Muscle of arm (tissue), 12 donors: ENCODE results near the gene BABAM2. TPM values are rescaled to one million over a fixed set of nuclear protein-coding genes. Genes with fewer than 3 reads are reported as not detected.

ENCODE experiments used
- DNase-seq: peaks from one replicate; pipeline ENCODE4 v3.0.0-alpha.2; 2013
- polyA plus RNA-seq, 12 donors: library from polyadenylated mRNA; unstranded; fragments of 120-200 nt; gene quantifications; one replicate each; pipeline ENCODE4 v1.2.1, GENCODE V29; 2013; ENCODE audit not compliant: insufficient read length in 12 of 12

The BABAM2 gene
- polyA plus RNA-seq, 12 donors: 23.2 to 30.5 (median 24.7) TPM; not detected in 1

DNA sequence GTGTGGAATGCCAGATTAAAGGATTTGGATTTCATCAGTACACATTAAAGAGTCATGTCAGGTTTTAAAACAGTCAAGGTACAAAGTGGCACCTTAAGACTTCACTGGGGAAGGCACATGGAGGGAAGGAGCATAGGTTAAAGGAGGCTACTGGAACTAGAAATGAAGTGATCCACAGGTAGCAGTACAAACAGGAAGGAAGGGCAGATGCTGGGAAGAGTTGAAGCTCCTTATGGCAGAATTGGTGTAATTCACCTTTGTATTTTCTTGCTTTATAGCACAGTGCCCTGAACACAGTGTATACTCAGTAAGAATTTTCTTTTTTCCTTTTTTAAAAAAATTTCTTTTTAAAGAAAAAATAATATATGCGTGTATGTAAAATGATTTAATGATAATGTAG is 177.1 kb downstream of the BABAM2 start:
- no peak for DNase-seq

DNA sequence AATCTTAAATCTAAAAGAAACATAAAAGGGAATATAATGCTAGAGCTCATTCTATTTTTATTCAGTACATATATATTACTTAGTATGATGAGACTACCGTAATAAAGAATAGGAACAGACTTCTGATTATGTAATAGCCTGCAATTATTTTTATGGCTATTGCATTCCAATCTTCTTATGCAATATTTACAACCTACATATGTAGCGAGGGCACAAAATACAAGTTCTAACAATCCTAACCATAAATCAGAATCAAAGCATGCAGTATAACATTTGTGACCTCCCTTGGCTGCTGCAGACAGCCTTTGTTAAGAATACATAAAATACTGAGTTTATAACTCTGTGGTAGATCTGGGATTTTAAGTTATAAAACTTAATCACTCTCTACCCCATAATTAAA is 177.6 kb downstream of the BABAM2 start:
- no peak for DNase-seq

- no peak for DNase-seq
Observed at GRCh38 chr2:28068527-28068926, 178.0 kb downstream of the BABAM2 start.

- DNase-seq: no peak
Observed at GRCh38 chr2:28071221-28071620, 180.7 kb downstream of the BABAM2 start.

DNA sequence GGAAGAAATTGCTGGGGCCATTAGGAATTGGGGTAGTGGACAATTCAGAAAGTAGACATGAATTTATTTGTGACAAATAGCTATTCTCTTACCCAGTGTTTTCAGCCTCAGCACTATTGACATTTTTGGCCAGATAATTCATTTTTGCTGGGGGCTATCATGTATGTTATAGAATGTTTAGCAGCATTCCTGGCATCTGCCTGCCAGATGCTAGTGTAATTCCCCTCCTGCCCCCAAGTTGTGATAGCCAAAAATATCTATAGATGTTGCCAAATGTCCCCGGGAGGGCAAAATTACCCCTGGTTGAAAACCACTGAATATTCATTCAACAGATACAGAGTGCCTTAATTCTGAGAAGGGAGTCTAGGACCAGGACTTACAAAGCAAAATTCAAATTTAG is 183.6 kb downstream of the BABAM2 start:
- no peak for DNase-seq

GRCh38 chr2:28080911-28081310 is 190.4 kb downstream of the BABAM2 start:
- DNase-seq: no peak

DNA sequence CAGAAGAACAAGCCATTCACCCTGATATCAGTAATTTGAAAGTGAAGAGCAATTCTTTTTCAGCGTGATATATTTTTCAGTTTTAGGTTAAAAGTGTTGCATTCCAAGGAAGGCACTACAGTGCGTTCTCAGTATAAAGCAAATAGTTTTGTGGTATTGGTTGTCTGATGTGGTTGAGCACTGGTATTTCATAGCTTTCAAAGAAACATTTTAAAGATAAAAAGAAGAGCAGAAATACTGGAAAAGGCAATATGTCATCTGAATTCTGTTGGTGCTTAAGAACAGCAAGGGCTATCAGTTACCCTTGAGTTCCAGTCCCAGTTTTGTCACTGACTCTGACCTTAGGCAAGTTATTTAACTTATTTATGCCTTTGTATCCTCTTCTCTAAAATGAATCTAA is 191.6 kb downstream of the BABAM2 start:
- DNase-seq: no peak

- no peak for DNase-seq
Observed at GRCh38 chr2:28083476-28083875, 192.9 kb downstream of the BABAM2 start.

DNA sequence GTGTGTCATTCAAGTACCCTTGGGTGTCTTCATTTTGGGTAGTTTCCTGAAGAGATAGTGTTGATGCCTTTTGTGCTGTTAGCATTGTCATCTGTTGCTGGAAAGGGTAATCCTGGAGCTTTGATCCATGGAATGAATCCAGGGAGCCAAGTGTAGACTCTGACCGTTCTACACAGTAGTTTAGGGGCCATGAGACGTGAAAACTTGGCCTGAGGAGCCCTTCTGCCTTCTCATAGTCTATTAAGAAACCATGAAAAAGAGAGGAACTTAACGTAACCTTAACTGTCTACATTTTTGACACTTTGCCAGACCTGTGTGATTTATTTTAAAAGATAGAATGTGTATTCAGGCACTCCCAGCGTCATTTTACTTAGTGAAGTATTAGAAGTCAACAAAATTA is 194.0 kb downstream of the BABAM2 start:
- no peak for DNase-seq

GRCh38 chr2:28085201-28085600 is 194.7 kb downstream of the BABAM2 start:
- no peak for DNase-seq

DNA sequence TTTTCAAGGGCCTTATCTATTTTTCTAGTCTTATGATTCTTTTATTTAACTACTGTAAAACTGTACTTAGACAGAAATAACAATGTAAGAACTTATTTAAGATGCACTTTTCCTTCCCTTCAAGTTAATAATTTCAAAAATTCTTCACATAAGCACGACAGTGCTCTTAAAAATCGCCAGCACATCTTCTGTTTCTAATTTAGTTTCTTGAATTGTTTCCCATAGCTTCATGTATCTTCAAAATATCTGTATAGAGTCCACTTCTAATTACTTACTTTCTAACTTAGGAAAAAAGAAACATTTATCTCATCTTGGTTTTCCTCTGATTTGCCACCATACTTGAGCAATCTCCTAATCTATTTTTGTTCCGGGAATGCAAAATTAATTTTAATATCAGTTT is 196.1 kb downstream of the BABAM2 start:
- DNase-seq: no peak

DNA sequence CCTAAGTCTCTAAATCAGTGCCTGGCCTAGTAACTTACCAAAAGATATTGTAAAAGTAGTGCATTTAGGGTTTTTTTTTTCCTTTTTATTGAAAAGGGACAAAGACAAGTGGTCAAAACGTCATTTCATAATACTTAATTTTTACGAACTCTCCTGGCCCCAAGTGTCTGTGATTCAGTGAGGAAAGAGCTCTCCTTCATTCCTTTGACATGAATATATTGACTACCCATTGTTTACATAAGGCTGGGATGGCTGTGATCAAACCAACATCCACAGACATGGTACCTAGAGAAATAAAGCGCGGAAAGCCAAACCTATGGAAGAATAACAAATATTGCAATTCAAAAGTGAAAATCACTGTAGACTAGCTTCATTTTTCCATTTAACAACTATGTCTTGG is 198.4 kb downstream of the BABAM2 start:
- no peak for DNase-seq

DNA sequence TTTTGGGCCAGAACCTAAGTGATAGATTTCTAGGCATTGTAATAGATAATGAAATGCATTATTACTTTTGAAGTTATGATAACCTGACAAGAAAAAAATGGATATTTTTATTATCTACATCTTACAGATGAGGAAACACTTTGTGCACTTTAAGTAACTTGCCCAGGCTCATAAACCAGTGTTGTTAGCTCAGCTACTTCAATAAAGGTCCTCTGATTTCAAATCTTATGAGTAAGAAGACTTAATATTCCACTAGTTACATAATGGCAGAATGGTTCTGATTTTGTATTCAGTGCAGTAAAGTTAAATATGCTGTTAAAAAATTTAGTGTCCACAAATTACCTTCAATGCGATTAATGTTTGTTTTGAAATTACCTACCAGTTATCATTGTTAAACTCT is 199.0 kb downstream of the BABAM2 start:
- DNase-seq: no peak

- DNase-seq: no peak
Observed at GRCh38 chr2:28093308-28093707, 202.8 kb downstream of the BABAM2 start.

DNA sequence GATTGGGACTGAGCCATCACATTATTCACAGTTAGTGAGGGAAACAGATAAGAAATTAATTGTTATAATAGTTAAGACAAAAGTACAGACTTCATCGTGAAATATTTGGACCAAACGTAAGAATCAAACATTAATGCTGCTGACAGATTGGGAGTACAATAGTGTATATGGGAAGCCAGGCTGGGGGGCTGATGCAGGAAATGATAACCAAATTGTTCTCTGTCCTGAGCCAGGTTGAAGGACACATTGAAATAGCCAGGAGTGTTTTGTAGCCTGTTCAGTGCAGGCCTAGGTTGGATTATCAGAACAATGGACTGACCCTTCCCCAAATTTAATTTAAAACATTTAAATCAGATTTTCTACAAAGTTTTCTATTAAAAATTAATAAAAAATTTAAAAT is 203.2 kb downstream of the BABAM2 start:
- DNase-seq: no peak

- DNase-seq: no peak
Observed at GRCh38 chr2:28094739-28095138, 204.2 kb downstream of the BABAM2 start.

- no peak for DNase-seq
Observed at GRCh38 chr2:28095622-28096021, 205.1 kb downstream of the BABAM2 start.

DNA sequence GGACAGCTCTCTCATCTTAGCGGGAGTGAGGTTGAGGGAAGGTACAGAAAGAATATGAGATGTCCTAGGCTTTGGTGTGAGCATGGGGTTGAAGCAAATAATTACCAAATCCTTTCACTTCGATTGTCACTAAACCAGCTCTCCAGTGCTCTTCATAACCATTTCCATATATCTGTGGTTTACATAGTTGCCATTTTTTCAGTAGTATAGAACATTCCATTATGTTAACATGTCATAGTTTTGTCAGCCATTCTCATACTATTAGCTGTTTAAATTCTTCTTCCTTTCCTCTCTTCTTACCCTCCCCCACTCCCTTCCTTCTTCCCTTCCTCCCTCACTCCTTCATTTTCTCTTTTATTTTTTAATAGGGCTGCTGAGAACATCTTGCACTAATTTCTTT is 205.9 kb downstream of the BABAM2 start:
- no peak for DNase-seq

DNA sequence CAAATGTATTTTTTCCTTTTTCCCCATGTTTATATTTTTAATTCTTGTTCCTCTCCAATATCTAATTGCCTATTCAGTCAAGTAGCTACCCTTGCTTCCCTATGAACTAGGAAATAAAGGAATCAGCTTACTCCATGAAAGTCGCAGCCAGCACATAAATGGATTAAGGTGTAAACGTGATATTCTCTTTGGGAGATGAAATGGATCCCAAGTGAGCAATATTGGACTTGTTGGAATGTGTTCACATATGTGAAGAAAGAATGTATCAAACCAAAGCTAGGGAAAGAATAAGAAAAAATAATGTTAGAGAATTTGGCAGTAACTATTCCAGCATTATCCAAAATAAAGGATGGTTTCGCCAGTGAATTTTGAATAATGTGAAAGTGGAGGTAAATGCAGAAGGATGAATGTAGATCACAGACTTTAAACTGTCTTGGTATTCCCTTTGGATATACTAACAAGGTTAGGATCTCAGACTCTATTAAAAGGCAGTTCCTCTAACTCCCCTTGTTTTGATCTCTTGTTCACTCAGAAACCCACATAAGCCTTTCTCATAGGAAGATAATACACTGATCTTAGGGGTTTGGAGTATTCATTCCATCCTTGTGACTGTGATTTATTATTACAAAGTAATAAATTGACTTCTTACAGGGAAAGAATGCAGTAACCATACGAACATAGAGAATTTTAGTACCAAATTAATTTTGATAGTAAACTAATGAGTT is 208.1 kb downstream of the BABAM2 start:
- no peak for DNase-seq

DNA sequence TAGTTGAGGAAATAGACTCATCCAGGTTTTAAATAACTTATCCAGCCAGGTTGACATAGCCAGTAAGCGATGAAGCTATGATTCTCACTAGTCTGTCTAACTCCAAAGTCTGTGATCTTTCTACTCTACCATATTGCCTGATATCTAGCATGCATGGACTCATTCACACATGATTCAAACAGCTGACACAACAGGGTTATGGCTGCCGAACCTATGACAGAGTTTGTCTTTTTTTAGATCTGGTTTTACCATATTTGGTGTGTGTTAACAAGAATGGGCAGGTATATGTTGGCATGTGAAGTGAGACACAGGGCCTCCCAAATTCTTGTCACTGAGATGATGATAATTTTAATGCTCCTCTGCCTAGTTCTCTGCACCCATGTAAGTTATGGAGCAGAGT is 210.6 kb downstream of the BABAM2 start:
- no peak for DNase-seq

DNA sequence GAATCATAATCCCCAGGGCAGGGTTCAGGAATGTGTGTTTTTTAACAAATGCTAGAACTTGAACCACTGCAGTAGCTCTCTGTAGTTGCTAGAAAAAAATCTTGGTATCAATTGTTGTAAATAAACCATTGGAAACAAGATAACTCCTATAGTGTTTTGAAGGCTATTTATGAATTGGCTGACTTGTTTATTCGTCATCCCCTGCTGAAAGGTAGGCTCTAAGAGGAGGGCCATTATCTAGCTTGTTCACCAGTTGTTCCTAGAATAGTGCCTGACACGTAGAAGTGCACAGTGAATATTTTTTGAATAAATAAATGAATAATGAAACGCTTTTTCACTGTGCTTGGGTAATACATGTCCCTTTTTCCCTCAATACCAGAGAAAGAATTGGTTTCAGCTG is 211.4 kb downstream of the BABAM2 start:
- DNase-seq: no peak

DNA sequence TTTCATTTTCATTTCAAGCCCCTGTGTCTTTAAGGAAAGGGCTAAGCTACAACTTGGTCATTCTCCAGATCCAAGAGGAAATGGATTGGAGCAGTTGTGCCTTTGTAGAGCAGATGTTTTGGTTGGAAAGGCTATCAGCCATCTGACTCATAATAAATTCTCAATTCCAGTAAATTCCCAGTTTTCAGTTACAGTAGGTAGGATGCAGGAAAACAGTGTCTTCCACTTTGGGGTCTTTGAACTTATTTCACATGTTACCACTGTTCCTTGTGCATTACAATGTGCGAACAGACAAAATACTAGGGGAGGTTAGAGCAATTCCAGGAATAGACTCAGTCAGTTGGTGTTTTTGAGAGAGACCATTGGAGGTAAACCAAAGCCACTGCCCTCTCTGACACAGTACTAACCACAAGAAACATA is 211.9 kb downstream of the BABAM2 start:
- DNase-seq: peak; percentile 71

DNA sequence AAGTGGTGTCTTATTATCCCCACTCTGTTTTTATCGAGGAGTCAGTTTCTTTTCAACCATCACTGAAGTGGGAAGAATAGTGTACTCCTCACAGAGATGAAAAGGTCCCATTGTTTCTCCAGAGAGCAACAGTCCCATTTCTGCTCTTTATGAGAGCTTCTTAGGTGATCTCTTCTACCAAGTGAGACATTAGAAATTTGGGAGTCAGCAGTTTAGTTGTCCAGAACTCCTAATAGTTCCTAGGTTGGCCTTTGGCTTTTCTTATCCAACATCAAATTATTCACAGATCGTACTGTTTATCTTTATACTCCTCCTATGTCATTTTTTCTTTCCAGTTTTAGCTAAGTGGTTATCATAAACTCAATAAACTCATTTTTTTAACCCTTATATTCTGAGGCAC is 213.1 kb downstream of the BABAM2 start:
- no peak for DNase-seq

DNA sequence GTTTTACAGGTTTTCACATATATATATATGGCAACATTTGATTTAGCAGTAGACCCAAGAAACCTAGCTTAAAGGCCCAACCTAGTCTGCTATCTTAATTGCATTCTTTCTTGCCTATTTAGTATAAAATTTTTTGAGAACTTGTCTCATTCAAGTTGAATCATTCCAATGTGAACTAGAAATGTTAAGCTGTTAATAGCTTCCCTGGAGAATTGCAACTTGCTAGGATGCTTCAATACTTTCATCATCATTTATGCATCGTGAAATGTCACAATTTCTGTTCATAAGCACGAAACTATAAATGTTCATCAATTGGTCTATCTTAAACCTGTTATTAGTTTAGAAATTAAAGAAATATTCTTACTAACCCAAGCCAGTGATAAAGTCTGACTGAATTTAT is 217.6 kb downstream of the BABAM2 start:
- DNase-seq: no peak
